Hindlimb muscle (tissue), 1 donor: Measurements from ENCODE around the gene NBEA. TPM values are rescaled to one million over a fixed set of nuclear protein-coding genes. Genes with fewer than 3 reads are reported as not detected.

ENCODE experiments used
- DNase-seq: peaks from one replicate; pipeline ENCODE4 v3.0.0-alpha.2; 2013
- polyA plus RNA-seq: library from polyadenylated mRNA; unstranded; fragments of 120-200 nt; gene quantifications from one replicate; pipeline ENCODE4 v1.2.1, GENCODE V29; 2013; ENCODE audit not compliant: insufficient read length

The NBEA gene
- polyA plus RNA-seq, 1 donor, result 17.3 TPM

DNA sequence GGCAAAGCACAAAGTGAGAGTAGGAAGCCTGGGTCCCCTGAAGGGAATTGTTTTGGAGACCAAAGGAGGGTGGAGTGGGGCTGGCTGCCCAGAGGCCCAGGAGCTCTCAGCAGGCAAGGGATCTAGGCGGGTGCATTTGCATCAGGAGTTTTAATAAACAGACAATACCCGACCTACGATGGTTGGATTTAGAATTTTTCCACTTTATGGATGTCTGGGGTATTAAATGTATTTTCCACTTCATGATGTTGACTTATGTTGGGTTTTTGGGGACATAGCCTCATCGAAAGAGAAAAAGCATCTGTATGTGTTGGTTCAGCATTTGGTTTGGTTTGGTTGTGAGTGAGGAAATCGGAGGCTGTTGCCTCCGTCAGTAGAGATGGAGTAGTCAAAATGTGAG lies 739.6 kb downstream of the NBEA start:
- no peak for DNase-seq

DNA sequence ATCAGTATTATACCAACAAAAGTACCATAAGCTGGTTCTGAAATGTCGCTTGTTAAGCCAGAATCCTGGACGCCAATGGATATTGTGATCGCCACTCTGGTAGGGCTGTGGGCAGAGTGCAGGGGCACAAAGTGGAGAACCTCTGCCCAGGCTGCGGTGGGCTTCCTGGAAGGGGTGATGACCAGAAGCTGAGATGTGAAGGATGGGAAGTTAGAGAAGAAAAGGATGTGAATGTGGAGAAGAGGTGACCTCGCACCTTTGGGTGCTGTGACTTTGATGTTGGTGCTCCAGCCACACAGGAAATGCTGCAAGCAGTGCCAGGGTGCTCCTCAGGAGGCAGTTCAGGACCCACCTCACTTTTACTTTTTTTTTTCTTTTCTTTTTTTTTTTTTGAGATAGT lies 742.4 kb downstream of the NBEA start:
- no peak for DNase-seq

DNA sequence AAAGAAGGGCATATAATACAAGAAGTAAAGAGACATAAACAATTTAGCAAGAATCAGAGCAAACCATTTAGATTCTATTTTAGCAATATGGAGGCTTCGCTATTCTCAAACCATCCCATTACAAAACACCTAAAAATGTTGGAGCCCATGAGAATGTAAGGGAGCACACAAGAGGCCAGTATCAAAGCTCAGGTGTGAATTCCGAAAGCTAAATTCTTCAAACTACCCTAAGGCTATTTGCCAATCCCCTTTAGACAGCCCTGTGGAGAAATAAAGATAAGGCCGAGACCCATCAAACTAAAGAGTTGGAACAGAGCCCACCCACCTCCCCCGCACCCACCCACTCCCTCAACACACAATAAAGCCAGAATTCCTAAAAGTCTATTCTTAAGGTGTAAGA lies 745.3 kb downstream of the NBEA start:
- DNase-seq, result no peak

DNA sequence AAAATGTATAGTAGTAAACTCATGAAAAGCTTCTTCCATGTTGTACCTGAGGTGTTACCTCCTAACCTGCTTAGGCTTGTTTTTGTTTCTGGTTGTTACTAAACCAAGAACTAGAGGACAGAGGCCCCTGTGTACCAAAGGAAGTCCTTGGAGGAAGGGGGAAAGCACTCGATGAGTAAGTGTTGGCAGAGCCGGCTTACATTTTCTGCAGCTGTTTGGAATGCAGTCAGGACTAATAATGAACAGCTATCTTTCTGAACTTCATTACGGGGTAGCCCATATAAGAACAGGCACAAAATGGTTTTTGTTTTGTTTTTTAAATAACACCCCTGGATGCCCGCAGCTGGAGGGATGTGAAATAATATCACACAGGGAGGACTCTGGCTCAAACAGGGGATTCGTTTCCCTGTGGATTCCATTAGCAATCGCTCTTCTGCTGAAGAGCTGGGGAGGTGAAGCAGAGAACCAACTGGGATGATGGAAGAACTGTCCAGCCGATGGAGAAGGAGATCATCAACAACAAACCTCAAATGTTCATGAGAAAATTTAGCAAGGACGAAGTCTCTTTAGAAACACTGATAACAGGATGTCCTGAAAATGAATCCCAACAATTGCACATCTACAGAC lies 748.6 kb downstream of the NBEA start:
- peak; percentile 74 for DNase-seq

DNA sequence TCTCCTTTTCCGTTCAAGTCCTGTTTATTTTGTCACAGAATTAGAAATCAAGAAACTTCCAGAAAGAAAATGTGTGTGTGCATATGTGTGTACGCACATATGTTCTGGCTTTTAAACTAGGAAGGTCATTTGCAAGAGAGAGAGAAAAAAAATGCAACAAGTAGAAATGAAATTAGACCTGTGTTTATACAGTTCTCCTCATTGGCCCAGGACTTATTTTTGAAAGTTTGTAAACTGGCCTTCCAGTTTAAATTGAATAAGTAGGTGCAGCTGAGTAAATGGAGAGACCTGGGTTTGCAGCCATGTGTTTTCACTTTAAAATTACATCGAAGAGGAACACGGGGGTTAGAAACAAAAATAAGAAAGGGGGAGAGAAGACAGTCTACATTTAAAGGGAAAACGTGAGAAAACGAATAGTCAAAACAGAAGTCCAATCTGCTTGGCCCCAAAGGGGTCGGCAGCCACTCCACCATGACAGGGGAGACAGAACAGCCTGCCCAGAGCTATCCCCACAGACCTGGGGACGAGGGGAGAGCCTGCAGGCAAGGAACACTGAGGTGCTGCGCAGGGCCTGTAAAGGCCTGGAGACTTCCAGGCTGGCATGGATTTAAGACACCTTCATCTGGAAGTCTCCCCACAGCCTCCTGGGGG lies 751.2 kb downstream of the NBEA start:
- no peak for DNase-seq

DNA sequence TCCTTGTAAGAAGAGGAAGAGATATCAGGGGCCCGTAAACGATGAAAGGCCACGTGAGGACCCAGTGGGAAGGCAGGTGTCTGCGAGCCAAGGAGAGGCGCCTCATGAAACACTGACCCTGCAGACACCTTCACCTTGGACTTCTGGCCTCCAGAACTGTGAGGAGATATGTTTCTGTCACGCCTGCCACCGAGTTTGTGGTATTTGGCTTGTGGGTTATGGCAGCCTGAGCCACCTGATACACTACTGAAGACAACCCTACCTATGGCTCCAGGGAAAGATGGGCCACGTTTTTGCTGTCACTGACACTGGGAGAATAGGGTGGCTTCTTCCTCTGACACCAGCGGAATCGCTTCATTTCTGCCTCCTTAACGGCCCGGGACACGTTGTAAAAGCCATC lies 752.0 kb downstream of the NBEA start:
- no peak for DNase-seq

DNA sequence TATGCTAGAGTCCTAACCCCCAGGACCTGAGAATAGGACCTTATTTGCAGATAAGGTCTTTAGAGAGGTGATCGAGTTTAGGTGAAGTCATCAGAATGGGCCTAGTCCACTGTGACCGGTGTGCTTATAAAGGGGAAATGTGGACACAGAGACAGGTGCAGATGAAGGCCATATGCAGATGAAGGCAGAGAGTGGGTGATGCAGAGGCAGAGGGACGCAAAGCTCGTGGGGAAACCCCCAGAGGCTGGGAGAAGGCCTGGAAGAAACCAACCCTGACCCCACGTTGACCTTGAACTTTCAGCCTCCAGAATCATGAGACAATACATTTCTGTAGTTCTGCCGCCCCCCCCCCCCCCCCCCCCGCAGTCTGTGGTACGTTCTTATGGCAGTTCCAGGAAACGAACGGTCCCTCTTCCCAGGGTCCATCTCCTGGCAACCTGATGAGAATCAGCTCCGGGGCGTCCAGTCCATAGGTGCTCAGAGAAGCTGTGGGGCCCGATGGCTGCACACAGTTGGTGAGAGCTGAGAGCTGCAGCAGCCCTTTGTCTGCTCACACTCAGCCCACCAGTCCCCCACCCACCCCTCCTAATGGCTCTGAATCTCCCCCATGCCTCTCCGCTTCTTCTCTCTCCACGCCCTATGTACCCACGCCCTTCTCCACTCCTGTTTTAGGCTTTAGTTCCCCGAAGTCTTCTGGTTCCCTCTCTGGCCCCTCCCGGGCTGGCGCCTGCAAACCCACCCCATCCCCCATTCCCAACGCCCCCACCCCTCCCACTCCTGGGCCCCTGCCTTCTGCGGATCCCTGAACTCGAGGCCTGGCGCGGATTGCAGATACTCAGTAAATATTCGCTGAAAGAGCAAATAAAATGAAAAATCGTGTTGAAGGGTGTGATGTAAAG lies 752.7 kb downstream of the NBEA start:
- no peak for DNase-seq

DNA sequence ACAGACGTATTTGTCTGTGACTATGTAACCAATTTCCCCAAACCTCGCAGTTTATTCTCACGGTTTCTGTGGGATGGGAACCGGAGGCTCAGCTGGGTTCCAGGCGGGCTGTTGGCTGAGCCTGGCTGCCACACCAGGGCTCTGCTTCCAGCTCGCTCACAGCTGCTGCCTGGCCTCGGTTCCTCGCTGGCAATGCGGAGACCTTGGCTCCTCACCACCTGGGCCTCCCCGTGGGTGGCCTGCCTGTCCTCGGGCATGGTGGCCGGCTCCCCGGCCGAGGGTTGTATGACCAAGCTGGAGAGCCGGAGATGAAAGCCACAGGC lies 753.3 kb downstream of the NBEA start:
- no peak for DNase-seq

DNA sequence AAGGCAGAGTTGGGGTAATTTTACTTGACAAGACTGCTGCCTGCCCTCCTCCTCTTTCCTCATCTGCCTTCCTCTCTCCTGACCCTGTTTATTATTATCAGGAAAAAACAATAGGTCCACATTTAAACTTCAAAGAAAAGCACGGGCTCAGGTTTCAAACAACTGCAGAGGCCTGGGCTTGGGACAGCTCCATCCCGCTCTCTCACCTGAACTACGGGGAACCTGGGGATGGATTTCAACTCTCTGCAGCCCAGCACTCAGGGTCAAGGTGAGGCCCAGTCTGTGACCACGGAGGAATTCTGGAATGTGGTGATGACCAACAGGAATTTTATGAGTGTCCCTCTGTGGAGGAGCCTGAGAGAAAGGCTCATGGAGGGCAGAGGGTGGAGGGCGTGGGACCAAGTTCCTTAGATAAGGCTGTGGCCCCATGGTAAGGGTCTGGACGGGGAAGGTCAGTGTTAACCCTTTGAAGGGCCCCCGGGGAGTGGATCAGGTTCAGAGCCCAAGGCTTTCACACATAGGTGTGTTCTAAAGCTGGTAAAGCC lies 755.2 kb downstream of the NBEA start:
- DNase-seq, result no peak

DNA sequence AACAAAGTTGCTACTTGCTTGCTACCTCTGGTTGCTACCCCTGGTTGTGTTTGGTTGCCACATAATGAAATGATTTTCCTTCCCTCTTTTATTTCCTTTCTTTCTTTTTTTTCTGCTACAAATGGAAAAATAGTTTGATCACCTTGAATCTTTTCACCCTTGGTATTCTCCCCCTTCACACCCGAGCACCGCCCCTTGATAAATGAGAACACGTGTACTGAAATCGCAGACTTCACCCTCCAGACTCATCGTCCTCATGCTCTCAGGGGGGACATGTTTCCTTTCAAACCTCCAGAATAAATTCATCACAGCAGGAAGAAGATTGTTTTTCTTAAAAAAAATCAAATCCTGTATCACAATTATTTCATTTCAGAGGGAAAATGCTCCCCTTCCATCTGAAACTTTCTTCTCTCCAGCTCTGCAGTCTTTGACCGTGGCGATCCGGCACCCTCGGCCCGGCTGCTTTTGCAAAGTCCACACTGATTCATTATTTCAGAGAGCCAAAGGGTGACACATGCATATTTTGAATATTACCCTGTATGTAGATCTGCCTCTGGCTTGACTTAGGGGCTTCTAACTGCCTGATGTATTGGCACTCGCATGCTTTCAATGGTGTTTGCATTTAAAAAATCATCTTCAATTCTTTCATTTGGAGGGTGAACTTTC lies 757.0 kb downstream of the NBEA start:
- no peak for DNase-seq

DNA sequence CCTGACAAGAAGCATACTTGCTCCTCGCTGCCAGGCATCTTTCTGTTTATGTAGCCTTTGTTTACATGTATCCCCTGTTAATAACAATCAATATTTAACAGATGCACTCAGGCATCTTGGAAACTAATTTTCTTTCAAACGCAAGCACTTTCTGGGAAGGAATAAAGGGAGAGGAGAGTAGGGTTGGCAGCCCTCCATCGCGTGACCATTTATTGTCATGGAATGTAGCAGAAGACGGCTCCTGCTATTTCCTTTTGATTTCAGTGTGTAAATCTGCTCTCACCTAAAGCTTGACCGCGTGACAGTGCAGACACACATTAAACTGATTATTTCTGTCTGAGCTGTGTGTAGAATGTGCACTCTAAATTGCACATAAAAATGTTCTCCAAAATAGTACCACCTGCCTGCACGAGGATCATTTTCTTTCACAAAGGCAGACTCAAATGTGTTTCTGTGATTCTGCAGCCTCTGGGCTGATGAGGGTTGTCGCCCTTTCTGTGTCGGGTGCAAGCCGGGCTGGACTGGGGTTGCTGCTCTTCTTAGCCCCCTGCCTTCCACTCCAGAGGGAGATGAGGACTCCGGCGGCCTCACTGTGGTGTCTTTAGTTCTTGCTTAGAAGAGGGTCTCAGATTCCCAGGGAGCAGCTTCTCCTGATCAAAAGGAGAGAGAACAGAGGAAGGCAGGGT lies 757.9 kb downstream of the NBEA start:
- DNase-seq, result peak; percentile 86

DNA sequence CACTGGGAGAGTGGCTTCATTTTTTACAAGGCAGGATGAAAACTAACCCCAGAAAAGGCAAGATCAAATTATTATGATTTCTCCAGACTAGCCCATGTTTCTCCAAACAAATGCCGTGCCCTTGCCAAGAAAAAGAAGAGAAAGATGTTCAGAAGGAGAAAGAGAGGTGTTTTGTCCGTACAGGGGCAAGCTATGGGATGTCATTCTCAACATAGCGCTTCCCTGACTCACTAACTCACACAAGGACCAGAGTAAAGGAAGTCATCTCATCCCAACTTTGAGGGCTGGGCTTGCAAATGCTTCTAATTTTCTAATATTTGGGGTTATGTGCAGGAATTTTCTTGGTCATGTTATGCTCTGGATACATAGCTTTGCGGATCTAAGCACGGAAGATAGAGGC lies 758.6 kb downstream of the NBEA start:
- no peak for DNase-seq

DNA sequence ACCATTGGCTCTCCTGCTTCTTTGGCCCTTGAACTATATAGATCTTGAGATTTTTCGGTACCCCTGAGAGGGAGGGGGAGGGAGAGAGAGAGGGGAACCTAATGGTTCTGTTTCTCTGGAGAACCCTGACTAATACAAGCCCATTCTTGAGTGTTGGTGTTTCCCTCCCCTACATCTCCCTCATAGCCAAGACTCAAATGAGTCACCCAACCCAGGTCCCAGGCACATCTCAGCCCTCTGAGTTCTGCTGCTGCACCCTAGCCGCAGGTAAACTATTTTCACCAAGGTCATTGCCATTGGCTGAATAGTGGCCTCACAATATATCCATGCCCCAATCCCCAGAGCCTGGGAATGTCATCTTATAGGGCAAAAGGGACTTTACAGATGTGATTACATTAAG lies 760.2 kb downstream of the NBEA start:
- DNase-seq, result no peak

DNA sequence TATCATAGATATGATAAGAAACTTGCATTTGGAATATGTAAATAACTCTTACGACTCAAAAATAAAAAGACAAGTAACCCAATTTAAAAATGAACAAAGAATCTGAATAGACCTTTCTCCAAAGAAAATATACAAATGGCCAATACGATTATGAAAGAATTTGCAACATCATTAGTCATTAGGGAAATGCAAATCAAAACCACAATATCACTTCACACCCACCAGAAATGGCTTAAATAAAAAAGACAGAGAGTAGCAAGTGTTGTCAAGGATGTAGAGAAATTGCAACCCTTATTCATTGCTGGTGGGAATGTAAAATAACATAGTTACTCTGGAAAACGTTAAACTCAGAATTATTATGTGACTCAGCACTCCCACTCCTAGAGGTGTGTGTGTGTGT lies 761.0 kb downstream of the NBEA start:
- DNase-seq, result no peak

DNA sequence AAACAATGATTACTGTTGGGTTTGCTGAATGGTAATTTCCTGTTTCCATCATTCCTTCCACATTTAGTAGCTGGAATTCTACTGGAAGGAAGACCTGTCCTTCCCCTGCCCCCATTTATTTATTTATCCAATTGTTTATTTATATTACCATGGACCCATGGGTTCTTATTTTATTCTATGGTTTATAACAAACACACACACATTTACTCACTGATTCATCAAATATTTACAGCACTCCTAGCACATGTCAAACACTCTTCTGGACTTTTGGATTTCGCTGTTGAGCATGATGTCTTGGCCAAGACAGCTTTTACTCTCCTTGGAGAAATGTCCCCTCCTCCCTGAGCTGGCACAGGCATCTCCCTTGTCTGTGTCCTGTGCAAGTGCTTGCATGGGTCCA lies 762.3 kb downstream of the NBEA start:
- DNase-seq, result no peak

DNA sequence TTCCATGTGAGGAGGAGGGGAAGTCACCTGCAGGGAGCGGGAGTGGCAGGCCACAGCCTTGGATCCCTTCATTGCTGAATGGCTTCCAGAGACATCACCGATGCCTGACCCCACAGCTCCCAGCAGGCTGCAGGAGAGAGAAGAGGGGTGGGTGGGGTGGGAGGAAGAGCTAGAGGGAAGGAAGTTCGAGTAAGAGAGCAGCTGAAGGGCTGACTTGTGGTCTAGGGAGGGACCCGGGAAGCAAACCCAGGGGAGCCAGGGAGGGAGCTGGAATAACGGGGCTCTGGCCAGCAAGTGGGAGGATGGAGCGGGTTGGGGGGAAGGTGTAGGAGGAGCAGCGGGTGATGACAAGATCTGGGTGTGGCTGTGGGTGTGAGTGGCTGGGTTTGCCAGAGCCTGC lies 764.2 kb downstream of the NBEA start:
- DNase-seq, result no peak

DNA sequence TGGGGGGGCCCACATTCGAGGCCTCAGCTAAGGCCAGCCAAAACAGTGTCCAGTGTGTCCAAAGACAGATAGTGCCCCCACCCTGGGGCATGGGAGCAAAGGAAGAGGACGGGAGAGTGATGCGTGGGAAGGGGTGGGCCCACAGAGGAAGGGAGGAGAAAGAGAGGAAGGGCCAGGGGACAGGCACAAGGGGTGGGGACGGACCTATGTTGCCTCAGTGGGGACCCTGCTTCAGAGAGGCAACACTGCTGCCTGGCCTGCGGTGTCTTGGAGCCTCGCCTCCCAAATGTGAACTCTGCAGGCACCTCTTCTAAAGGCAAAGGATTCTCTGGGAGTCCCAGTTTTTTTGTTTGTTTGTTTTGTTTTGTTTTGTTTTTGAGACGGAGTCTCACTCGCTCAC lies 764.7 kb downstream of the NBEA start:
- DNase-seq, result no peak

DNA sequence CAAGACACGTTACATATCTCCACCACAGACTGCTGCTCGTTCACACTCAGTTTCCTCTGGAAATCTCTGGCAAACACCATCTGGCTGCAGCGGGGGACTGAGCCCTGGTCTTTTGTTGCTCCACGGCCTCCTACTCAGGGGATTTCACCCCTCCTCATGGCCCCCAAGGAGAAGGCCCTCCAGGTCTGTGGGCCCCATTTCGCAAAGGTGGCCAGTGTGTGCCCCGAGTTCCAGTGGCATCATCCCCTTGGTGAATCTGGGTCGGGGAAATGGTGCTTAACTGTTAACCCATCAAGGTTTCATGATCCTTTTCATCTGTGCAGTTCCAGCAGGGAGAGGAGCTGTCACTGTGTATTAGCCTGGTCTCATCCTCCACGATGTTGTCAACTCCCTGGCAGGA lies 769.8 kb downstream of the NBEA start:
- DNase-seq, result no peak

DNA sequence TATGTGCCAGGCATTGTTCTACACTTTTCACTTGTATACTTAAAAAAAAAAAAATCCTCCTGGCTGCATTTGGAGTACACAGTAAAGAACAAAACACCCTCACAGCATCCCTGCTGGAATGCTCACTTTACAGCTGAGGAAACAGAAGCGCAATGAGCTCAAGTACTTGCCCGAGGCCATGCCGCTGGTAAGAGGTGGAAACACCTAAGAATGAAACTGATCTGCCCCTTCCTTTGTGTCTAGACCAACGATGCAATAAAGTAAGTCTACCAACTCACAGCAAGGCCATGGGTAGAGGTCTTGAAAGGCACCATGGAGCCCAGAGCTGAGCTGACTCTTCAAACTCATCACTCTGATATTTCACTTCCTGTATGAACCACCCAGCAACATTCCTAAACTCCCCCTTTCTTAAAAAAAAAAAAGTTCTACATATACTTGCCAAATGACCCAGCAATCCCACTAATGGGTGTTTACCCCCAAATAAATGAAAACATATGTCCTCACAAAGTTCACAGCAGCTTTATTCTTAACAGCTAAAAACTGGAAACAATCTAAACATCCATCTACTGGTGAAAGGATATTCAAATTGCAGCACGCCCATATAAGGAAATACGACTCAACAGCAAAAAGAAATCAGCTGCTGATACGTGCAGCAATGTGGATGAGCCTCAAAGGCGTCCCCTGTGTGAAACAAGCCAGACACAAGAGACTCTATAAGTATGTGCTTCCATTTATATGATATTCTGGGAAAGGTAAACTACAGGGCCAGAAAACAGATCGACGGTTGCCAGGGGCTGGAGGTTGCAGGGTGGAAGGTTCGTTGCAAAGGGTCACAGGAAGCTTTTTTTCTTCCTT lies 771.1 kb downstream of the NBEA start:
- DNase-seq, result peak; percentile 71

DNA sequence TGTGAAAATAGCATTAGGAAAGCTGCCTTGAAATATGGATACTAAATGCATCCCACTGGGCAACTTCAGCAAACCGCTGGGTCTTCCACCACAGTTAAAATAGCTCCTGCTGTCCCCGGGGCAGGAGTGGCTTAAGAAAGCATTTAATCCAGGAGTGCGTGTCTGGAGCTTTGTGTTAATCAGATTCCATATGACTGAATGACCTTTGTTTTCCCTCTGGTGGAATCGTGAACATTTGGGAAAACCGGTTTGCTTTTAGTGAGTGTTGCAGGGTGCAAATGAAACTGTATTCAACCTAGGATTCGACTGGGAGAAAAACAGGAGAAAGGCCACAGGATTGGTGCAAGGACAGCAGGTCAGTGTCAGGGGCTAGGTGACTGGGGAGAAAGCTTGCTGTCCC lies 772.1 kb downstream of the NBEA start:
- DNase-seq, result no peak

DNA sequence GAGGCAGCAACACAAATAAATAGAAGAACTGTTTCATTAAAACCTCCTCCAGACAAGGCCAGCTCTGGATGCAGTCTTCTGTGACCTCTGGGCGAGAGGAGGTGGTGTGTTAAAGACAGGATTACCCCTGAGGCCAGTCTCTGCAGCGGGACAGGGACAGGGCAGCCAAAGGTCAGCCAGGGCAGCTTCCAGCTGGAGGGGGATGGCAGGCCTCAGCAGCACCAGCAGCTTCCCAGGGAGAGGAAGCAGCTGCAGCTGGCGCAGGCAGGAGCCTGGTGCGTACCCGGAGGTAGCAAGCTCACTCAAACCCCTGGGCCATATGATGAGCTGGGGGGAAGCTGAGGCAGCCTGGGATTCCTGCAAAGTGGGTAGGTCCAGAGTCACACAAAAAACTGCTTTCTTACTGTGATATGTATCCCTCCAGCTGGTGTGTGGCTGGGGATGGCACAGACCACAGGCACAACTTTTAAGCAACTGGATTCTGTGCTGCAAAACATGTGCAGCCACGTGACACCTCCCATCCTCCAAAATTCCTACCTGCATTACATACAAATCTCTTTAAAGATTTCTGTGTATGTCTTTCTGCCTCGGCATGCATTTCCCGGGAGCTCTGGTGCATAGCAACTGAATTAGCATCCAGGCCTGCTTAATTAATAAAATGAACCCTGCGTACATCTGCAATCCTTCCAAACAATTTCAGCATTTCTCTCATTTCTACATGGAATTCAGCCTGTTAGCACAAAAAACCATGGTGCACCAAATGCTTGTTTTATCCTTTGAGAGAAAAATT lies 772.7 kb downstream of the NBEA start:
- no peak for DNase-seq
